H9 (cell line): Measurements from ENCODE around the gene S1PR2. TPM values are rescaled to one million over a fixed set of nuclear protein-coding genes. Genes with fewer than 3 reads are reported as not detected.
"Not testable (repeated sequence)": the region's sequence is repeated elsewhere in the genome, so short reads cannot be mapped to it uniquely, and the experiment has no call there.

ENCODE experiments used
- DNase-seq: peaks from one replicate; pipeline ENCODE4 v3.0.0-alpha.2; 2017
- H2AFZ ChIP-seq: one replicate; pipeline ENCODE4 v1.6.1; 2013; ENCODE audit warnings: mild to moderate bottlenecking, low read length, control low read depth, moderate library complexity
- H2AK5ac ChIP-seq: 2 replicates; pipeline ENCODE4 v1.6.1; 2013; ENCODE audit warnings: low read length, control low read depth, mixed read lengths; ENCODE audit not compliant: insufficient read length
- H2BK120ac ChIP-seq: one replicate; pipeline ENCODE4 v1.6.1; 2013; ENCODE audit warnings: low read depth, mild to moderate bottlenecking, low read length, control low read depth, inconsistent platforms; ENCODE audit not compliant: poor library complexity, severe bottlenecking
- H2BK12ac ChIP-seq: 2 replicates; pipeline ENCODE4 v1.6.1; 2013; ENCODE audit warnings: low read length, control low read depth, mixed read lengths, low read depth; ENCODE audit not compliant: insufficient read length
- H2BK15ac ChIP-seq: 2 replicates; pipeline ENCODE4 v1.6.1; 2013; ENCODE audit warnings: low read depth, low read length, control low read depth
- H2BK20ac ChIP-seq: one replicate; pipeline ENCODE4 v1.6.1; 2013; ENCODE audit warnings: low read depth, mild to moderate bottlenecking, low read length, control low read depth, inconsistent platforms; ENCODE audit not compliant: poor library complexity, severe bottlenecking
- H2BK5ac ChIP-seq: 2 replicates; pipeline ENCODE4 v1.6.1; 2013; ENCODE audit warnings: low read length, control low read depth, mixed read lengths; ENCODE audit not compliant: insufficient read length
- H3K14ac ChIP-seq: 2 replicates; pipeline ENCODE4 v1.6.1; 2013; ENCODE audit warnings: low read length, control low read depth; ENCODE audit not compliant: insufficient read depth
- H3K18ac ChIP-seq: 2 replicates; pipeline ENCODE4 v1.6.1; 2013; ENCODE audit warnings: low read depth, mild to moderate bottlenecking, mixed read lengths, low read length, control low read depth; ENCODE audit not compliant: insufficient read length
- H3K23ac ChIP-seq: 2 replicates; pipeline ENCODE4 v1.6.1; 2013; ENCODE audit warnings: low read length, control low read depth, mixed read lengths, low read depth; ENCODE audit not compliant: insufficient read length
- H3K23me2 ChIP-seq: 2 replicates; pipeline ENCODE4 v1.6.1; 2013; ENCODE audit warnings: low read depth, mild to moderate bottlenecking, mixed read lengths, low read length, control low read depth; ENCODE audit not compliant: insufficient read length, poor library complexity, severe bottlenecking
- H3K27ac ChIP-seq: 2 replicates; pipeline ENCODE4 v1.5.1; 2013; ENCODE audit warnings: low read length, control low read depth, mixed read lengths, low read depth; ENCODE audit not compliant: insufficient read length
- H3K27me3 ChIP-seq: 2 replicates; pipeline ENCODE4 v1.6.1; 2013; ENCODE audit warnings: low read length, control low read depth, inconsistent platforms; ENCODE audit not compliant: insufficient read depth
- H3K4ac ChIP-seq: 2 replicates; pipeline ENCODE4 v1.6.1; 2013; ENCODE audit warnings: low read depth, mild to moderate bottlenecking, control low read depth, inconsistent platforms, low read length, moderate library complexity
- H3K4me1 ChIP-seq: 2 replicates; pipeline ENCODE4 v1.6.1; 2013; ENCODE audit warnings: low read length, control low read depth, inconsistent platforms; ENCODE audit not compliant: insufficient read depth
- H3K4me2 ChIP-seq: 2 replicates; pipeline ENCODE4 v1.6.1; 2013; ENCODE audit warnings: low read length, control low read depth, mixed read lengths; ENCODE audit not compliant: insufficient read length, insufficient read depth
- H3K56ac ChIP-seq: 2 replicates; pipeline ENCODE4 v1.6.1; 2013; ENCODE audit warnings: low read depth, mild to moderate bottlenecking, mixed read lengths, low read length, control low read depth; ENCODE audit not compliant: insufficient read length
- H3K79me1 ChIP-seq: 2 replicates; pipeline ENCODE4 v1.6.1; 2013; ENCODE audit warnings: low read depth, mild to moderate bottlenecking, moderate library complexity, low read length, control low read depth, inconsistent platforms; ENCODE audit not compliant: insufficient read depth, poor library complexity, severe bottlenecking
- H3K79me2 ChIP-seq: 2 replicates; pipeline ENCODE4 v1.6.1; 2013; ENCODE audit warnings: low read length, control low read depth, inconsistent platforms; ENCODE audit not compliant: insufficient read depth
- H3K9ac ChIP-seq: 2 replicates; pipeline ENCODE4 v1.6.1; 2013; ENCODE audit warnings: low read length, control low read depth, mixed read lengths; ENCODE audit not compliant: insufficient read length; ENCODE audit errors: extremely low read depth
- H3K9me3 ChIP-seq: one replicate; pipeline ENCODE4 v1.6.1; 2013; ENCODE audit warnings: low read depth, low read length, inconsistent platforms; ENCODE audit not compliant: control insufficient read depth
- H3T11ph ChIP-seq: one replicate; pipeline ENCODE4 v1.6.1; 2013; ENCODE audit warnings: mild to moderate bottlenecking, low read length, control low read depth, inconsistent platforms
- H4K20me1 ChIP-seq: one replicate; pipeline ENCODE4 v1.6.1; 2013; ENCODE audit not compliant: control insufficient read depth, insufficient read length, insufficient read depth
- H4K5ac ChIP-seq: 2 replicates; pipeline ENCODE4 v1.6.1; 2013; ENCODE audit warnings: low read depth, mild to moderate bottlenecking, mixed read lengths, low read length, control low read depth; ENCODE audit not compliant: insufficient read length
- H4K8ac ChIP-seq: replicated peaks from 2 replicates; pipeline ENCODE4 v1.6.1; 2013; ENCODE audit warnings: low read length, control low read depth, mixed read lengths, low read depth; ENCODE audit not compliant: insufficient read length
- H4K91ac ChIP-seq: 2 replicates; pipeline ENCODE4 v1.6.1; 2013; ENCODE audit warnings: low read depth, mild to moderate bottlenecking, moderate library complexity, mixed read lengths, low read length, control low read depth; ENCODE audit not compliant: insufficient read length
- H3K27ac Mint-ChIP-seq, 3 experiments: 2 replicates in 2 of 3; 3 replicates in 1 of 3; pipeline ENCODE4 v1.8.0; 2020 to 2021; ENCODE audit warnings: mixed read lengths in 3 of 3, mild to moderate bottlenecking in 1 of 3, moderate library complexity in 1 of 3
- H3K27me3 Mint-ChIP-seq: 2 replicates; pipeline ENCODE4 v1.8.0; 2021; ENCODE audit warnings: low read depth, mild to moderate bottlenecking, moderate library complexity, mixed read lengths
- H3K36me3 Mint-ChIP-seq, 3 experiments: 2 replicates in 2 of 3; 3 replicates in 1 of 3; pipeline ENCODE4 v1.8.0; 2020 to 2021; ENCODE audit warnings: low read depth in 3 of 3, mixed read lengths in 3 of 3; ENCODE audit not compliant: insufficient read depth in 1 of 3
- H3K4me1 Mint-ChIP-seq, 2 experiments: 2 replicates each; pipeline ENCODE4 v1.8.0; 2020; ENCODE audit warnings: mixed read lengths in 2 of 2
- H3K4me3 Mint-ChIP-seq, 2 experiments: 2 replicates in 1 of 2; 3 replicates in 1 of 2; pipeline ENCODE4 v1.8.0; 2020 to 2021; ENCODE audit warnings: mild to moderate bottlenecking in 2 of 2, mixed read lengths in 2 of 2, moderate library complexity in 1 of 2
- H3K9me3 Mint-ChIP-seq, 2 experiments: 2 replicates in 1 of 2; 3 replicates in 1 of 2; pipeline ENCODE4 v1.8.0; 2020; ENCODE audit warnings: mild to moderate bottlenecking in 2 of 2, mixed read lengths in 2 of 2, moderate library complexity in 1 of 2
- WGBS: extraction: QIAGEN DNeasy Blood & Tissue Kit; methylation state at CpG from one replicate; pipeline ENCODE4 v1.1.7; 2013; ENCODE audit warnings: missing lambda C conversion rate, low lambda C conversion rate, mixed read lengths; ENCODE audit not compliant: insufficient read length; ENCODE audit errors: extremely low coverage; 5-methylcytosine and 5-hydroxymethylcytosine counted together
- total RNA-seq: library from RNA; stranded (reverse); gene quantifications from 2 replicates; pipeline ENCODE4 v1.2.1, GENCODE V29; 2021

The S1PR2 gene
- total RNA-seq, 1 experiment from 2014 or later: 11.5 TPM

- H3K36me3 Mint-ChIP-seq, H2BK12ac ChIP-seq, H3K27ac Mint-ChIP-seq, H4K91ac ChIP-seq, H3K27me3 Mint-ChIP-seq, H3K79me1 ChIP-seq, H3K27me3 ChIP-seq, H2BK20ac ChIP-seq, H3K4me2 ChIP-seq, H3K9ac ChIP-seq, H4K5ac ChIP-seq, H3K4me3 Mint-ChIP-seq, H3K9me3 ChIP-seq, H2BK5ac ChIP-seq, H3K23me2 ChIP-seq, H4K8ac ChIP-seq, H3K14ac ChIP-seq, H3K9me3 Mint-ChIP-seq, H3T11ph ChIP-seq, H3K27ac ChIP-seq, H2BK120ac ChIP-seq, H3K79me2 ChIP-seq, H2BK15ac ChIP-seq, H3K18ac ChIP-seq, H2AK5ac ChIP-seq, H3K4me1 ChIP-seq, DNase-seq, H3K56ac ChIP-seq, H3K4ac ChIP-seq, H3K4me1 Mint-ChIP-seq, H3K23ac ChIP-seq, H2AFZ ChIP-seq, H4K20me1 ChIP-seq: not testable (repeated sequence)
- no CpG with 5 or more reads among the region's 11 CpGs for WGBS
These were observed 32.1 kb downstream of the S1PR2 start for GRCh38 chr19:10198889-10199644.
